Rectal smooth muscle tissue (tissue), 1 donor: Measurements from ENCODE around the gene TRAPPC5.
A peak's percentile ranks its signal among the peaks of the same experiment; 100 is the strongest.

Experiments used
- H3K27ac ChIP-seq: one replicate; pipeline ENCODE4 v1.7.0; 2013; ENCODE audit warnings: low read depth, low read length, inconsistent platforms
- H3K27me3 ChIP-seq: one replicate; pipeline ENCODE4 v1.7.0; 2013; ENCODE audit warnings: low read length; ENCODE audit not compliant: control insufficient read depth, insufficient read depth
- H3K36me3 ChIP-seq: one replicate; pipeline ENCODE4 v1.7.0; 2013; ENCODE audit warnings: low read length; ENCODE audit not compliant: control insufficient read depth, insufficient read depth
- H3K4me1 ChIP-seq: one replicate; pipeline ENCODE4 v1.7.0; 2013; ENCODE audit warnings: low read length; ENCODE audit not compliant: control insufficient read depth, insufficient read depth
- H3K4me3 ChIP-seq: one replicate; pipeline ENCODE4 v1.7.0; 2013; ENCODE audit warnings: low read length
- H3K9ac ChIP-seq: one replicate; pipeline ENCODE4 v1.7.0; 2013; ENCODE audit warnings: low read length

The TRAPPC5 gene

DNA sequence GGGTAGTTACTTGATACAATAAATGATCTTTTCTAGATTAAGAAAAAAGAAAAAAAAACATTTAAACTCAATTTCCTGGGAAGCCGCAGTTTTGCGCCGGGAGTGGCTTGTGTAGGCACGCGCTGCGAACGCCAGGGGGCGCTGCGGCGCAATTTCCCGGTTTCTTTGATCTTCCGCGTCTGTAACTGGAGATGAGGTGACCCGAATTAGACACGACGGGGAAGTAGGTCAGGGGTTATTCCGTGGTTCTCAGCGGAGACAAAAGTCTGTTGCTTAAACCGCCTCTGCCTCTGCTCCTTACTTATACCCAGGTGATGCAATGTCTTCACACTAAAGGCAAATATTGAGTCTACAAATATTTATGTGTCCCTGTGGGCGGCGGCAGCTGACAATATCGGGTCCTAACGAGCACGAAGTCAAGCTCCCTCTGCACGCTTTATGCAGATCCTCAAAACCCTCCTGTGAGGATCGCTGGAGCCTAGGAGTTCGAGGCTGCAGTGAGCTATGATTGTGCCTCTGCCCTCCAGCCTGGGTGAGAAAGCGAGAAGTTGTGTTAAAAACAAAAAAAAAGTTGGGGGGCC lies 28.5 kb upstream of the TRAPPC5 start:
- Histone ChIP-seq H3K4me1 (peaks cover 3% of the 10 kb centered on the region), H3K9ac (peak overlapping the region; percentile 30), H3K4me3 (peak overlapping the region; percentile 59), H3K36me3 (no peaks in the 10 kb centered on the region), H3K27me3 (no peaks in the 10 kb centered on the region), H3K27ac (no peak overlapping the region)

- H3K4me1 ChIP-seq = peaks cover 3% of the 10 kb centered on the region
Measured at GRCh38 chr19:7654401-7654800, 26.2 kb upstream of the TRAPPC5 start.

DNA sequence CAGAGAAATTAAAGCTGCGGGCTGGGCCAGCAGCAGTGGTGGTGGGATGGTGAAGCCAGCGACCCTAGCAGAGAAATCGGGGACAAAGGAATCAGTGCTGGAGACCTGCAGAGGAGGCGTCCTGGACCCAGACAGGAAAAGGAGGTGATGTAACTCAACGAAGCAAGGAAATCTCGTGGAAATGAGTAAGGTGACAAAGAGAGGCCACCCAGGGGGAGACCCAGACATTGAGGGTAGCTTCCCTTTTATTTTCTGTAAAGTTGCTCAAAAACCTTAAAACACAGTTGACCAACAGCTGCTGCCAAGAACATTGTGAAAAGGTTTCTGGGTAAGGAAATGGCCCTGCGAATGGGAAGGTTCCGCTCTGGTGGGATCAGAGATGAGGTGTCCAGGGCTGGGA lies 25.1 kb upstream of the TRAPPC5 start:
- Histone ChIP-seq H3K4me3 (no peak overlapping the region), H3K4me1 (peaks cover 3% of the 10 kb centered on the region), H3K36me3 (no peaks in the 10 kb centered on the region), H3K9ac (no peak overlapping the region), H3K27ac (no peak overlapping the region), H3K27me3 (no peaks in the 10 kb centered on the region)

More at GRCh38 chr19:7654401-7654800, 26.2 kb upstream of the TRAPPC5 start:
- Histone ChIP-seq H3K4me3 (no peak overlapping the region), H3K9ac (no peak overlapping the region), H3K27me3 (no peaks in the 10 kb centered on the region), H3K36me3 (no peaks in the 10 kb centered on the region), H3K27ac (no peak overlapping the region)

DNA sequence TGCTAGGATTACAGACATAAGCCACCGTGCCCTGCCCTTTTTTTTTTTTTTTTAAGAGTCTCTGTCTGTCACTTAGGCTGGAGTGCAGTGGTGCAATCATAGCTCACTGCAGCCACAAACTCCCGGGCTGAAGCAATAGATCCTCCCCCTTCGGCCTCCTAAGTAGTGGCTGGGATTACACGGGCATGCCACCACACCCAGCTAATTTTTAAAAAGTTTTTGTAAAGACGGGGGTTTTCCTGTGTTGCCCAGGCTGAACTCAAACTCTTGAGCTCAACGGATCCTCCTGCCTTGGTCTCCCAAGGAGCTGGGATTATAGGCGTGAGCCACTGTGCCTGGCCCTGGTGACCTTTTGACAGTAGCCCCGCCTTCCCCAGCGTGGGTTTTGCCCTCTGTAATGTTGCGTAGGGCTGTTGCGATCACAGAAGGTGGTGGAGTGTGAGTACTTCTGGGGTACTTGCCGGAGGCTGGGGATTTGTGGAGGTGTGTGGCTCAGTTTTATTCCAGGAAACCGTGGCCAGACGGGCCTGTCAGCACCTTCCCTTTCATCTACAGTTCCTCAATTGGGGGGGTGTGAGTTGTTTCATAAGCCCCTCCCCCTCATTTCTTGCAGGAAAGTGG lies 23.4 kb upstream of the TRAPPC5 start:
- Histone ChIP-seq H3K4me3 (no peak overlapping the region), H3K27me3 (no peaks in the 10 kb centered on the region), H3K36me3 (no peaks in the 10 kb centered on the region), H3K27ac (no peak overlapping the region), H3K4me1 (peaks cover 1% of the 10 kb centered on the region), H3K9ac (no peak overlapping the region)

DNA sequence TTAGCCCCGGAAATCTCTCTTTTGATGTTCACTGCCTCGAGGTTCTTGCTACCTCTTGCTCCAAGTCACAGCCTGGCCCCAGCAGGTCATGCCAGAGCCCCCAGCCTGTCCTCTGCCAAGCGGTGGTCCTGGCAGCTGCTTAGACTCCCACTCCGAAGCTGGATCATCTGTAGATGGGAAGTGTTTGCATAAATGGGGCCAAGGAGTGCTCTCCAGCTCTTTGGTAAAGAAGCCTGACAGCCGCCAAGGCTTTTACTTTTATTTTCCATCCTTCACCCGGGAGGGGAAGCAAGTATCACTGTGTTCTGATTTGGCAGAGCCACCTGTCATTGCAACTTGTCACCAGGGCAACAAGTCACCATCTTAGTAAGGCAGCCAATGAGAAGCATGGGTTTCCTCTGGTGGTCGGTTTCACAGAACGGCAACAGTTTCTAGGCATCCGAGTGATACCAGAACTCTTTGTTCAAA lies 22.4 kb upstream of the TRAPPC5 start:
- H3K4me3 ChIP-seq = no peak overlapping the region
- no peaks in the 10 kb centered on the region for H3K4me1 ChIP-seq
- no peak overlapping the region for H3K9ac ChIP-seq
- no peaks in the 10 kb centered on the region for H3K36me3 ChIP-seq
- no peaks in the 10 kb centered on the region for H3K27me3 ChIP-seq
- H3K27ac ChIP-seq = no peak overlapping the region

DNA sequence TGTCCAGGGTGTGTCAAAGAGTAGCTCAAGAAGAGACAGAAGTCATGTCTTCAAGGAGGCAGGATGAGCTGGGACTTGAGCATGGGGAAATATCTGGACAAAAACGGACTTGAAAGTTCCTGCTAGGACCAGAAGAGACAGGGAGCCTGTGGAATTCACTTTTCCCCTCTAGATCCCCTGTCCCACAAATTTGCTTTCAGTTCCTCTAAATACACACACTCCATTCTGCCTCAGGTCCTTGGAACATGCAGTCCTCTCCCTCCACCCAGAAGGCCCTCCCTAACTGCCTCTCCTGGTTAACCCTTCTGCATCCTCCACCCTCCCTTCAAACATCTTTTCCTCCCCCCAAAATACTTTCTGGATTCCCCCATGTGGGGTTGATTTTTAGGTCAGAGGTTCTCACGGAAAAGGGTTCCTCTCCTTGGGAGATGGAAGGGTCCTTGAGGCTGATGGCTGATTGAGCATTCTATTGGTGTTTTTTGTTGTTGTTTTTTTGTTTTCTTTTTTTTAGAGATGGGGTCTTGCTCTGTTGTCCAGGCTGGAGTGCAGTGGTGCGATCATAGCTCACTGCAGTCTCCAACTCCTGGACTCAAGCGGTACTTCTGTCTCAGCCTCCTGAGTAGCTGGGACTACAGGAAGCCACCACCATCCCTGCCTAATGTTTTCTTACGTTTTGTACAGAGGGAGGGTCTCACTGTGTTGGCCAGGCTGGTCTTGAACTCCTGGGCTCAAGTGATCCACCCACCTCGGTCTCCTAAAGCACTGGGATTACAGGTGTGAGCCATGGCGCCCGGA lies 18.7 kb upstream of the TRAPPC5 start:
- no peak overlapping the region for H3K27ac ChIP-seq
- H3K36me3 ChIP-seq = no peaks in the 10 kb centered on the region
- H3K27me3 ChIP-seq = no peaks in the 10 kb centered on the region

DNA sequence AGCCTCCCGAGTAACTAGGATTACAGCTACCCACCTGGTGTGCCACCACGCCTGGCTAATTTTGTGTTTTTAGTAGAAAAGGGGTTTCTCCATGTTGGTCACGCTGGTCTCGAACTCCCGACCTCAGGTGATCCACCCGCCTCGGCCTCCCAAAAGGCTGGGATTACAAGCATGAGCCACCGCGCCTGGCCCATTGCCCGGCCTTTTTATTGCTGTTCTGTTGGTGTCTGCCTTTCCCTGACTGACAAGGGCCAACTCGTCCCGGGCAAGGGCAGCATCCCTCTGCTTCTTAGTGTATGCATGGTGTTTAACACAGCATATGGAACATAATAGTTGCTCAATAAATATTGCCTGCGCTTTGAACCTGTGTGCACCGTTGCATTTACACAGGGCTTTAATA lies 18.0 kb upstream of the TRAPPC5 start:
- Histone ChIP-seq H3K9ac (no peak overlapping the region), H3K4me3 (no peak overlapping the region), H3K27me3 (no peaks in the 10 kb centered on the region), H3K36me3 (no peaks in the 10 kb centered on the region), H3K27ac (no peak overlapping the region), H3K4me1 (no peaks in the 10 kb centered on the region)

More for the DNA sequence above, 18.7 kb upstream of the TRAPPC5 start:
- H3K9ac ChIP-seq = no peak overlapping the region
- no peak overlapping the region for H3K4me3 ChIP-seq
- no peaks in the 10 kb centered on the region for H3K4me1 ChIP-seq

DNA sequence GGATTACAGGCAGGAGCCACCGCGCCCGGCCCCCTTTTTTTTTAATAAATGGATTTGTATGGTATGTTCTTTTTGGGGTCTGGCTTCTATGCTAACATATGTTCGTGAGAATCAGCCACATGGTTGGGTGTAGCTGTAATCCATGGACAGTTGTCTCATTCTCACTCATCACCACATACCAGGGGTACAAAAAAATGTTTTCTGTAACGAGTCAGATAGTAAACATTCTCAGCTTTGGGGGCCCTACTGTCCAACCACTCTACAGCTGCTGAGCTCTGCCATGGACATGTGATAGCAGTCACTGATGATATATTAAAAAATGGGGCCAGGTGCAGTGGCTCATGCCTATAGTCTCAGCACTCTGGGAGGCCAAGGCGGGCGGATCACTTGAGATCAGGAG lies 16.9 kb upstream of the TRAPPC5 start:
- Histone ChIP-seq H3K27ac (no peak overlapping the region), H3K27me3 (no peaks in the 10 kb centered on the region), H3K9ac (no peak overlapping the region), H3K4me3 (no peak overlapping the region), H3K4me1 (no peaks in the 10 kb centered on the region), H3K36me3 (no peaks in the 10 kb centered on the region)

DNA sequence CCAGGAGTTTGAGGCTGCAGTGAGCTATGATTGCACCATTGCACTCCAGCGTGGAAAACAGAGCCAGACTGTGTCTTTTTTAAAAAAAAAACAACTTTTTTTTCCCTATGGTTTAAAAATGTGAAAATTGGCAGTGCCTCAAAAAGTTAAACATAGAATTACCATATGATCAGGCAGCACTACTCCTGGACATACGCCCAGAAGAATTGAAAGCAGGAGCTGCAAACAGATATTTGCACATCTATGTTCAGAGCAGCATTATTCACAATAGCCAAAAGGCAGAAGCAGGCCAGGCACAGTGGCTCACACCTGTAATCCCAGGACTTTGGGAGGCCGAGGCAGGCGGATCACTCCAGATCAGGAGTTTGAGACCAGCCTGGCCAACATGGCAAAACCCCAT lies 15.6 kb upstream of the TRAPPC5 start:
- no peak overlapping the region for H3K9ac ChIP-seq
- no peaks in the 10 kb centered on the region for H3K36me3 ChIP-seq
- no peaks in the 10 kb centered on the region for H3K4me1 ChIP-seq
- no peaks in the 10 kb centered on the region for H3K27me3 ChIP-seq
- H3K4me3 ChIP-seq = no peak overlapping the region
- no peak overlapping the region for H3K27ac ChIP-seq

DNA sequence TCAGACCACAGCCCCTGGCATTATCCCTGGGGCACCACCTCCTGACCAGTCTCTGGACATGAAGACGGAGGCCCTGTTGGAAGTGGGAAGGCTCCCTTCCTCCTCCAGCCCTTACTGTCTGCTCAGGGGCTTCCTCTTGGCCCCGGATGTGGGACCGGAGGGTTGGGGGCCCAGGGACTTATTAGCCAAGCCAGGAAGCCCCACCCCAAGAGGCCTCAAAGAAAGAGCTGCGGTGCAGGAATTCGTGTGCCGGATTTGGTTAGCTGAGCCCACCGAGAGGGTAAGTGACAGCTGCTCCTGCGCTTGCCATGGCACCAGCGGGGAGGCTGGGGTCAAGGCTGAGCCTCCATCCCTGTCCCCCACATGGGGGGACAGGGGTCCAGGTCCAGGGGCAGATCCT lies 11.8 kb upstream of the TRAPPC5 start, which contains the start of gene RETN:
TSS of gene RETN (plus strand) at position 208 of the 400 bp plus-strand sequence. CDS start 278 bp downstream, outside the sequence.
- no peaks in the 10 kb centered on the region for H3K36me3 ChIP-seq
- H3K27ac ChIP-seq = no peak within 1 kb of the TSS
- no peaks in the 10 kb centered on the region for H3K4me1 ChIP-seq
- H3K4me3 ChIP-seq = no peak within 1 kb of the TSS
- H3K27me3 ChIP-seq = peaks cover 4% of the 10 kb centered on the region
- no peak within 1 kb of the TSS for H3K9ac ChIP-seq

DNA sequence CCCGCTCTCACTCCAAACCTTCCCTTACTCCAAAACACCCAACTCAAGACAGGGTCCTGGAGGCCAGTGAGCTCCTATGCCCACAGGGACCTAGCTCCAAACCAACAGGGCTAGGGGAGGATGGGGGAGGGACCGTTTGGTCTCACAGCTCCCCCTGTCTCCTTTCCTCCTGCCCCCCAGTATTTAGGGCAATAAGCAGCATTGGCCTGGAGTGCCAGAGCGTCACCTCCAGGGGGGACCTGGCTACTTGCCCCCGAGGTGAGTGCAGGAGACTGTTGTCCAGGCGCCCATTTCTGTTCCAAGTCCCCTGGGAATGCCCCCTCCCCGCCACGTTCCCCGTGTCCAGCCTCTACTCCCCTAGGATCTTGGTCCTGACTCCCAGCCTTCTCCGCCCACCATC lies 11.0 kb upstream of the TRAPPC5 start:
- Histone ChIP-seq H3K27ac (no peak overlapping the region), H3K36me3 (no peaks in the 10 kb centered on the region), H3K4me1 (no peaks in the 10 kb centered on the region), H3K27me3 (peaks cover 4% of the 10 kb centered on the region), H3K4me3 (no peak overlapping the region), H3K9ac (no peak overlapping the region)

- H3K27ac ChIP-seq = no peak overlapping the region
- H3K36me3 ChIP-seq = no peaks in the 10 kb centered on the region
- no peaks in the 10 kb centered on the region for H3K4me1 ChIP-seq
- H3K4me3 ChIP-seq = no peak overlapping the region
- H3K9ac ChIP-seq = no peak overlapping the region
- H3K27me3 ChIP-seq = peaks cover 4% of the 10 kb centered on the region
Measured at GRCh38 chr19:7670150-7670783, 10.4 kb upstream of the TRAPPC5 start.
